Upper lobe of left lung (tissue), 6 donors: ENCODE data around the gene VPS37B. TPM values are rescaled to one million over a fixed set of nuclear protein-coding genes. Genes with fewer than 3 reads are reported as not detected.
"Not testable (repeated sequence)": the region's sequence is repeated elsewhere in the genome, so short reads cannot be mapped to it uniquely, and the experiment has no call there.

Source experiments
- ATAC-seq, 2 donors: fragments of 200-7000 bp; cut with Tn5 transposase; one replicate each; pipeline ENCODE4 v1.9.1; 2022; ENCODE audit warnings: mild to moderate bottlenecking in 2 of 2, moderate library complexity in 2 of 2; ENCODE audit not compliant: low FRiP score in 2 of 2
- DNase-seq, 2 donors: peaks; one replicate each; pipeline ENCODE4 v3.0.0-alpha.2; 2019 to 2020
- H3K27ac ChIP-seq, 4 donors: fragments of 200-600 bp; sonication (generic); one replicate each; pipeline ENCODE4 v1.5.1; 2016 to 2019
- H3K27me3 ChIP-seq, 4 donors: fragments of 200-600 bp; sonication (generic); one replicate each; pipeline ENCODE4 v1.5.1; 2017 to 2019
- H3K36me3 ChIP-seq, 4 donors: fragments of 200-600 bp; sonication (generic); one replicate each; pipeline ENCODE4 v1.5.1; 2016 to 2019
- H3K4me1 ChIP-seq, 4 donors: fragments of 200-600 bp; sonication (generic); one replicate each; pipeline ENCODE4 v1.5.1; 2018 to 2019
- H3K4me3 ChIP-seq, 4 donors: fragments of 200-600 bp; sonication (generic); one replicate each; pipeline ENCODE4 v1.5.1; 2017 to 2019; ENCODE audit warnings: mild to moderate bottlenecking in 2 of 4, moderate library complexity in 1 of 4
- H3K9me3 ChIP-seq, 4 donors: fragments of 200-600 bp; sonication (generic); one replicate each; pipeline ENCODE4 v1.5.1; 2018 to 2019
- EP300 ChIP-seq, 4 donors: sonication (generic); formaldehyde crosslinking; IDR thresholded peaks; one replicate each; pipeline ENCODE4 v1.5.1; 2017; ENCODE audit warnings: antibody characterized with exemption in 4 of 4, control low read depth in 2 of 4
- POLR2A ChIP-seq, 4 donors: fragments of 450-650 bp; IDR thresholded peaks; one replicate each; pipeline ENCODE4 v1.5.1; 2016 to 2017; ENCODE audit warnings: antibody characterized with exemption in 4 of 4, mild to moderate bottlenecking in 2 of 4
- POLR2AphosphoS5 ChIP-seq, 2 donors: sonication (generic); formaldehyde crosslinking; IDR thresholded peaks; one replicate each; pipeline ENCODE4 v1.5.1; 2017; ENCODE audit warnings: antibody characterized with exemption in 2 of 2
- WGBS, 2 donors: methylation state at CpG; one replicate each; pipeline ENCODE4 v1.1.5; 2017 to 2018; 5-methylcytosine and 5-hydroxymethylcytosine counted together
- total RNA-seq, 6 donors: library from RNA; depleted of rRNA in 4 of 6; stranded (reverse); fragments of >200 nt in 4 of 6; gene quantifications; one replicate each; pipeline versions ENCODE4 v1.1.0 to v1.2.1, GENCODE V29; 2016 to 2021
- TF ChIP-seq, protein P1 (sequence below), 6 experiments: fragments of 450-650 bp in 4 of 6; fragments of 200-600 bp in 2 of 6; sonication (generic) in 2 of 6; IDR thresholded peaks; one replicate each; pipeline ENCODE4 v1.5.1; 2016 to 2019; ENCODE audit warnings: antibody characterized with exemption in 6 of 6
- donor health status: DM: no; HTN: no; CAD: no; lungs with moderate emphysema.
- donor health status: DM: no; HTN: yes; CAD: no; lungs with severe emphysema.

VPS37B gene, protein sequence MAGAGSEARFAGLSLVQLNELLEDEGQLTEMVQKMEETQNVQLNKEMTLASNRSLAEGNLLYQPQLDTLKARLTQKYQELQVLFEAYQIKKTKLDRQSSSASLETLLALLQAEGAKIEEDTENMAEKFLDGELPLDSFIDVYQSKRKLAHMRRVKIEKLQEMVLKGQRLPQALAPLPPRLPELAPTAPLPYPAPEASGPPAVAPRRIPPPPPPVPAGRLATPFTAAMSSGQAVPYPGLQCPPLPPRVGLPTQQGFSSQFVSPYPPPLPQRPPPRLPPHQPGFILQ
- total RNA-seq, result 10 to 100 TPM; 41.2 to 93.2 (median 64.0) TPM

DNA sequence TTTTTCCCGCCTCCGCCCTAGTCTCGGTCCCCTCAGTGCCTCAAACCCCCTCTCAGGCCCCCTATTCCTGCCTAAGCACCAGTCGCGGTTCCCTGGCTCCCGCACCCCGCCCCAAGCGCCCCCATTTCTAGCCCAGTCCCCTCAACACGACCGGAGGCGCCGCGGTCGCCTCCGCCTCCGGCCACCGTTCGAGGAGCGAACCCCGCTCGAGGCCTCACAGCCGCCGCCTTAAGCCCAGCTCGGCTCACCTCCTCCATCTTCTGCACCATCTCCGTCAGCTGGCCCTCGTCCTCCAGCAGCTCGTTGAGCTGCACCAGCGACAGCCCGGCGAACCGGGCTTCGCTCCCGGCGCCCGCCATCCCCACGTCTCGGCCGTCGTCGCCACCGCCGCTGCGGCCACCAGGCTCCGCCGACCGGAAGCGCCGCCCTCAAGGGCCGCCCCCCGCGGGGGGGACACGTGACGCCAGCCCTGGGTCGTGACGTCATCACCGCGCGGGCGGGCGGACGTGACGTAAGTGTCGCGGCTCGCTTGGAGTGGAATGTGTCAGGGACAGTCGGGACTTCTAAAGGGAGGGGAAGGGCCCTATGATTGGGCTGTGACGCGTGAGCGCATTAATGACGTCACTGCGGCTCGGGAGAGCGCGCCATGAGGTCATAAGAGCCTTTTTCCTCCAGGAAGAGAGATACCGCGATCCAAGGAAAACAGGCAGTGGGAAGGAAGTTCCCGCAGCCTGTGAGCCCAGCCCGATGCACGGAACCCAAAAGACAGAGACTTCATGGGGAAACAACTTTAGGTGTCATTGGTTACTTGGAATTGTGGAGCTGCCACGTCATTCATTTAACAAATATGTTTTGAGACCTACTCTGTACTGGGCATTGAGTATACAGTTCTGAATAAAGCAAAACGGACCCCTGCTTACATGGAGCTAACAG is at the start of gene VPS37B:
VPS37B (minus strand) TSS at position 421 of the 933 bp plus-strand sequence; CDS start at position 359, 62 bp downstream.
- peak within 1 kb of the TSS; percentile 95 to 98 (median 98) for H3K27ac ChIP-seq
- TF ChIP-seq EP300 (IDR thresholded peaks at IDR 0.05) (peak in 2 of 4 donors; percentile 82 to 88), POLR2A (IDR thresholded peaks at IDR 0.05) (peak in 3 of 4 donors; percentile 96 to 98 (median 98)), POLR2AphosphoS5 (IDR thresholded peaks at IDR 0.05) (peak; percentile 98 to 99)
- TF ChIP-seq, protein P1, sequence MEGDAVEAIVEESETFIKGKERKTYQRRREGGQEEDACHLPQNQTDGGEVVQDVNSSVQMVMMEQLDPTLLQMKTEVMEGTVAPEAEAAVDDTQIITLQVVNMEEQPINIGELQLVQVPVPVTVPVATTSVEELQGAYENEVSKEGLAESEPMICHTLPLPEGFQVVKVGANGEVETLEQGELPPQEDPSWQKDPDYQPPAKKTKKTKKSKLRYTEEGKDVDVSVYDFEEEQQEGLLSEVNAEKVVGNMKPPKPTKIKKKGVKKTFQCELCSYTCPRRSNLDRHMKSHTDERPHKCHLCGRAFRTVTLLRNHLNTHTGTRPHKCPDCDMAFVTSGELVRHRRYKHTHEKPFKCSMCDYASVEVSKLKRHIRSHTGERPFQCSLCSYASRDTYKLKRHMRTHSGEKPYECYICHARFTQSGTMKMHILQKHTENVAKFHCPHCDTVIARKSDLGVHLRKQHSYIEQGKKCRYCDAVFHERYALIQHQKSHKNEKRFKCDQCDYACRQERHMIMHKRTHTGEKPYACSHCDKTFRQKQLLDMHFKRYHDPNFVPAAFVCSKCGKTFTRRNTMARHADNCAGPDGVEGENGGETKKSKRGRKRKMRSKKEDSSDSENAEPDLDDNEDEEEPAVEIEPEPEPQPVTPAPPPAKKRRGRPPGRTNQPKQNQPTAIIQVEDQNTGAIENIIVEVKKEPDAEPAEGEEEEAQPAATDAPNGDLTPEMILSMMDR (IDR thresholded peaks at IDR 0.05), result peak in 4 of 6 experiments; percentile 30 to 61 (median 55)
- peak within 1 kb of the TSS; percentile 68 to 92 (median 88) for H3K4me3 ChIP-seq
- WGBS, 2 donors, result 7 to 12% methylated on average over 55 to 58 of the region's 81 CpGs
- no peaks in the 10 kb centered on the region for H3K9me3 ChIP-seq
- H3K27me3 ChIP-seq, result no peaks in the 10 kb centered on the region
- H3K4me1 ChIP-seq, result peaks cover 35 to 49% (median 47%) of the 10 kb centered on the region in 4 donors
- no peaks in the 10 kb centered on the region for H3K36me3 ChIP-seq
- ATAC-seq (peak; percentile 71 to 92), DNase-seq (peak; percentile 74 to 98)

DNA sequence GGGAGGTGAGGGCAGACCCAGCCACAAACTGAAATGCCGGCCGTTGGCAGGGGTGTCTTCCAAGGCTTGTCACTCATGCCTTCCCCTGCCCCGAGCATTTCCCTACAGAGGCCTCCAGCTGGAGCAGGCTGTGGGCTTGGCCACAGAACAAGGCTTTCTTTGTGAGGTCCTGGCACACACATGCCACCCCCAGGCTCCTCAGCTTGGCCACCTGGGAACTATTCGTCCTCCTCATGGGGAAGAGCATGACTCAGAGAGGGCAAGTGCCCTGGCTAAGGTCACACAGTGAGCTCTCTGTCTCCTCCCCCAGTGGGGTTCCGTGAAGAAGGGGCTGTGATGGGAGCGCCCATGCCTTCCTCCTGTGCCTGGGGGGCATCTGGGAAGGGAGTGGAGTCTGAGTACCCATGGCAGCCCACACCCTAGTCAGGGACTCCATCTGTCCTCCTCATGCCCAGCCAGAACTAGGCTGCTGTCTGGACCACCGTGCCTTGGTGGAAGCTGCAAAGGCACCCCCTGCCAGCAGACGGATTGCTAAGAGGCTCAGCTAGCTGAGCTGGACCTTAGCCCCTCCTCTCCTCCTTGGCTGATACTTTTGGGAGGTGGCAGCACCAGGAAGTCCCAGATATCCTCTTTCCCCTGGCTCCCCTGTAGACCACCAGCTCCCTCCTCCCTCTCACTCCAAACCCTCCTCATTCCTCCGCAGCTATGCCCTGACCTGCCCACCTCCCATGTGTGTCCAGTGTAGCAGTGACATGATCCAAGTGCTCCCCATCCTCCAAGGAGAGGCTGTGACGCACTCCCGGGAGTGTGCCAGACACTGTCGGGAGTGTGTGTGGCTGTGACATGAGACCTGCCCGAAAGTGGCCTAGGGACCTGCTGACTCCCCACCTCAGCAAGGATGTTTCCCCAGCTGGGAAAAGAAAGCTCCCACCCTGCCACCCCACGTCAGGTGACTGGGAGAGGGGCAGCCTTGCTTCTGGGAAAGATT is 49.0 kb upstream of the VPS37B start:
- H3K27me3 ChIP-seq, result no peaks in the 10 kb centered on the region
- ATAC-seq (no peak), DNase-seq (no peak)
- no peaks in the 10 kb centered on the region for H3K9me3 ChIP-seq
- TF ChIP-seq, protein P1 (IDR thresholded peaks at IDR 0.05), result no peak
- TF ChIP-seq EP300 (IDR thresholded peaks at IDR 0.05) (no peak), POLR2A (IDR thresholded peaks at IDR 0.05) (no peak)
- no peak overlapping the region for H3K4me3 ChIP-seq
- H3K36me3 ChIP-seq, result no peaks in the 10 kb centered on the region
- 71 to 81% methylated on average over 6 to 14 of the region's 14 CpGs for WGBS, 2 donors
- peaks cover 27 to 54% (median 31%) of the 10 kb centered on the region in 4 donors for H3K4me1 ChIP-seq
- H3K27ac ChIP-seq, result peak overlapping the region in 2 of 4 donors; percentile 66 to 81

DNA sequence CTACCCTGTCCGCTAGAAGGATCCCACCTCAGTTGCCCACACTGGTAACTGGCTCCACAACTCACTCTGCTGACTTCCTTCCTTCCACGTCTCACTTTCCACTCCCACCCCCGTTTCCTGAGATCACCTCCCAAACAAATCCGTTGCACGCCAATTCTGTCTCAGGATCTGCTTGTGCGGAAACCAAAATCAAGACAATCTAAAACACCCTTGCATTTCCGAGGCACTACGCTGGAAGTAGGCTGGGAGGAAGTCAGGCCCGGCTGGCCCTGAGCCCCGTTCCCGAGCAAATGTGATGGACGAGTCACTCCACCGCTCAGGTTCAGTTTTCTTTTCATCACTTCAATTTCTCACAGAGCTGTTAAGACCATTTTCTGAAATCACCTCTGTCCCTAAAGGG is 47.3 kb upstream of the VPS37B start:
- WGBS, 2 donors, result 49 to 50% methylated on average over 13 of the region's 13 CpGs
- Histone ChIP-seq H3K4me1 (peaks cover 27 to 54% (median 31%) of the 10 kb centered on the region in 4 donors), H3K27ac (peak overlapping the region; percentile 18 to 81 (median 56))

DNA sequence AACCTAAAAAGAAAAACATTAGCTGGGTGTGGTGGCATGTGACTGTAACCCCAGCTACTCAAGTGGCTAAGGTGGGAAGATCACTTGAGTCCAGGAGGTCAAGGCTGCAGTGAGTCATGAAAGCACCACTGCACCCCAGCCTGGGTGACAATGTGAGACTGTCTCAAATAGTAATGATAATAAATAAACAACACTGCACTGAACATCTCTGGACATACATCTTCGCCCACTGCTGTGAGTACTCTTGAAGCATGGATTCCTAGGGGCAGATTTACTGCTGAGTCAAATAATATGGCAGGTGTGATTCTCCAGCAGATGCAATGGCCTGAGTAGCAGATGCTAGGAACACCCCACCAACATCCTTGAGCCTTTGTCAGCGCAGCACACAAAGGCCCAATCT is 46.7 kb upstream of the VPS37B start:
- Histone ChIP-seq H3K9me3 (no peaks in the 10 kb centered on the region), H3K36me3 (no peaks in the 10 kb centered on the region), H3K4me3 (no peak overlapping the region), H3K27me3 (no peaks in the 10 kb centered on the region), H3K4me1 (peaks cover 24 to 51% (median 27%) of the 10 kb centered on the region in 4 donors), H3K27ac (peak overlapping the region; percentile 18 to 81 (median 56))
- 75 to 84% methylated on average over 2 of the region's 2 CpGs for WGBS, 2 donors
- no peak for ATAC-seq
- DNase-seq, result peak in 1 of 2 donors; percentile 76
- TF ChIP-seq POLR2AphosphoS5 (IDR thresholded peaks at IDR 0.05) (peak in 1 of 2 donors; percentile 23), POLR2A (IDR thresholded peaks at IDR 0.05) (no peak), EP300 (IDR thresholded peaks at IDR 0.05) (peak in 1 of 4 donors; percentile 74)
- TF ChIP-seq, protein P1 (IDR thresholded peaks at IDR 0.05), result no peak

More for the DNA sequence above, 47.3 kb upstream of the VPS37B start:
- Histone ChIP-seq H3K36me3 (no peaks in the 10 kb centered on the region), H3K9me3 (no peaks in the 10 kb centered on the region), H3K27me3 (no peaks in the 10 kb centered on the region), H3K4me3 (no peak overlapping the region)
- TF ChIP-seq EP300 (IDR thresholded peaks at IDR 0.05) (no peak), POLR2AphosphoS5 (IDR thresholded peaks at IDR 0.05) (peak; percentile 41 to 45)
- no peak for DNase-seq
- no peak for ATAC-seq

DNA sequence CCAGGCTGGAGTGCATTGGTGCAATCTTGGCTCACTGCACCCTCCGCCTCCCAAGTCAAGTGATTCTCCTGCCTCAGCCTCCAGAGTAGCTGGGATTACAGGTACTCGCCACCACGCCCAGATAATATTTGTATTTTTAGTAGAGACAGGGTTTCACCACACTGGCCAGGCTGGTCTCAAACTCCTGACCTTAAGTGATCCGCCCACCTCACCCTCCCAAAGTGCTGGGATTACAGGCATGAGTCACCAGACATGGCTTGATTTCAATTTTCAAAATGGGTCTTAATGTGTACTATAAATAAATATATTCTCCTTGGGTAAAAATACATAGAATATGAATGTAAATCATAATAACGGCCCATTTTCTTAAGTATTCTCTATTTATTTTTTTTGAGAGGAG is 45.4 kb upstream of the VPS37B start:
- H3K36me3 ChIP-seq, H3K4me3 ChIP-seq, H3K9me3 ChIP-seq, H3K27ac ChIP-seq, ATAC-seq, H3K27me3 ChIP-seq: not testable (repeated sequence)
- H3K4me1 ChIP-seq, result peaks cover 13 to 38% (median 16%) of the 10 kb centered on the region in 4 donors
- peak in 1 of 2 donors; percentile 36 for DNase-seq
- 87 to 92% methylated on average over 5 of the region's 5 CpGs for WGBS, 2 donors
